GM12878 (cell line): Measurements from ENCODE around the gene ZNF101. TPM values are rescaled to one million over a fixed set of nuclear protein-coding genes. Genes with fewer than 3 reads are reported as not detected.

Experiments
- ATAC-seq: fragments of 200-7000 bp; cut with Tn5 transposase; 3 replicates; pipeline ENCODE4 v1.9.1; 2020; ENCODE audit warnings: mild to moderate bottlenecking, moderate library complexity
- BruUV-seq: library from RNA; stranded (reverse); fragments of 400-500 nt; replicated peaks from 2 replicates; lab custom pipeline; 2021; lab: Mats Ljungman, UMichigan
- CTCF ChIA-PET: fragments of 300-600 bp; sonication (Branson Sonifier 250); formaldehyde crosslinking; extraction: SDS; loops from one replicate; lab custom pipeline; 2021; ENCODE audit warnings: inconsistent platforms; lab: Yijun Ruan, JAX
- POLR2A ChIA-PET: fragments of 350-600 bp; formaldehyde crosslinking; extraction: SDS; loops from one replicate; lab custom pipeline; 2021; ENCODE audit warnings: inconsistent platforms; lab: Charles Lee
- RAD21 ChIA-PET: fragments of 300-600 bp; sonication (Branson Sonifier 250); formaldehyde crosslinking; loops from one replicate; lab custom pipeline; 2023; ENCODE audit warnings: antibody characterized with exemption; ENCODE audit not compliant: unreplicated experiment; lab: Charles Lee
- SMC1A ChIA-PET: fragments of 300-600 bp; sonication (Branson Sonifier 250); formaldehyde crosslinking; loops from one replicate; lab custom pipeline; 2023; ENCODE audit not compliant: unreplicated experiment, uncharacterized antibody; lab: Charles Lee
- DNase-seq: peaks from one replicate; pipeline ENCODE4 v3.0.0-alpha.2; 2011; ENCODE audit warnings: low read depth, low spot score
- FAIRE-seq: peaks from 3 replicates; lab custom pipeline; 2011; peaks lifted over from hg19 to GRCh38; lab: Jason Lieb, UNC
- H2AFZ ChIP-seq: 2 replicates; pipeline ENCODE4 v1.6.0; 2011; ENCODE audit warnings: low read depth, low read length, control low read depth; ENCODE audit not compliant: control insufficient read depth
- H3K27ac ChIP-seq: 2 replicates; pipeline ENCODE4 v1.5.1; 2011; ENCODE audit warnings: control low read depth; ENCODE audit not compliant: control insufficient read depth, insufficient read depth
- H3K27me3 ChIP-seq, 2 experiments: replicated peaks in 1 of 2; 2 replicates each; pipeline versions ENCODE4 v1.6.0 to v1.6.1; 2011; ENCODE audit warnings: low read length in 1 of 2; ENCODE audit not compliant: control insufficient read depth in 2 of 2, insufficient read depth in 2 of 2
- H3K36me3 ChIP-seq, 2 experiments: 2 replicates each; pipeline ENCODE4 v1.5.1; 2011; ENCODE audit warnings: low read length in 1 of 2; ENCODE audit not compliant: control insufficient read depth in 2 of 2, insufficient read depth in 2 of 2
- H3K4me1 ChIP-seq: 2 replicates; pipeline ENCODE4 v1.6.1; 2011; ENCODE audit warnings: mild to moderate bottlenecking, low read length, moderate library complexity, mixed read lengths; ENCODE audit not compliant: control insufficient read depth, insufficient read depth
- H3K4me2 ChIP-seq: 2 replicates; pipeline ENCODE4 v1.6.0; 2011; ENCODE audit warnings: control low read depth; ENCODE audit not compliant: control insufficient read depth, insufficient read depth
- H3K4me3 ChIP-seq: fragments of 200-600 bp; sonication (generic); 2 replicates; pipeline ENCODE4 v1.5.1; 2016
- H3K79me2 ChIP-seq: 2 replicates; pipeline ENCODE4 v1.6.0; 2011; ENCODE audit warnings: low read length; ENCODE audit not compliant: control insufficient read depth, insufficient read depth
- H3K9ac ChIP-seq: 2 replicates; pipeline ENCODE4 v1.8.0; 2011; ENCODE audit warnings: low read length, control low read depth, mixed read lengths; ENCODE audit not compliant: control insufficient read depth, insufficient read depth
- H3K9me3 ChIP-seq: replicated peaks from 3 replicates; pipeline ENCODE4 v1.5.1; 2011; ENCODE audit warnings: mild to moderate bottlenecking, low read length; ENCODE audit not compliant: control insufficient read depth, insufficient read depth
- H4K20me1 ChIP-seq: 2 replicates; pipeline ENCODE4 v1.6.0; 2011; ENCODE audit not compliant: control insufficient read depth, insufficient read depth
- ATF7 ChIP-seq: fragments of 450-650 bp; IDR thresholded peaks from 2 replicates; pipeline ENCODE4 v1.6.1; 2016; ENCODE audit warnings: low read depth, mild to moderate bottlenecking
- EGR1 ChIP-seq, 2 experiments: IDR thresholded peaks; 1 replicate in 1 of 2; 2 replicates in 1 of 2; pipeline ENCODE4 v1.6.1; 2011 to 2012; ENCODE audit warnings: low read depth in 2 of 2, low read length in 2 of 2, borderline replicate concordance in 1 of 2, mild to moderate bottlenecking in 1 of 2, moderate library complexity in 1 of 2
- EZH2 ChIP-seq: IDR thresholded peaks from 2 replicates; pipeline ENCODE4 v1.6.1; 2012; ENCODE audit warnings: low read depth, mild to moderate bottlenecking, control low read depth, inconsistent platforms, low read length, borderline replicate concordance; ENCODE audit not compliant: control insufficient read depth
- FOXM1 ChIP-seq: IDR thresholded peaks from 2 replicates; pipeline ENCODE4 v1.6.1; 2012; ENCODE audit warnings: low read depth, mild to moderate bottlenecking, inconsistent platforms, low read length, moderate library complexity
- HDGF ChIP-seq: fragments of 450-650 bp; IDR thresholded peaks from 2 replicates; pipeline ENCODE4 v1.6.1; 2016; ENCODE audit warnings: antibody characterized with exemption
- MTA3 ChIP-seq: IDR thresholded peaks from 2 replicates; pipeline ENCODE4 v1.6.1; 2012; ENCODE audit warnings: low read length, inconsistent platforms, borderline replicate concordance
- NBN ChIP-seq: fragments of 450-650 bp; IDR thresholded peaks from 2 replicates; pipeline ENCODE4 v1.6.1; 2016
- POLR2A ChIP-seq: IDR thresholded peaks from 2 replicates; pipeline ENCODE4 v1.6.1; 2011; ENCODE audit warnings: low read depth, mild to moderate bottlenecking, low read length
- POU2F2 ChIP-seq: IDR thresholded peaks from 3 replicates; pipeline ENCODE4 v1.6.1; 2011; ENCODE audit warnings: low read depth, mild to moderate bottlenecking, low read length, borderline replicate concordance
- RAD21 ChIP-seq: IDR thresholded peaks from 2 replicates; pipeline ENCODE4 v1.6.1; 2011; ENCODE audit warnings: mild to moderate bottlenecking, low read depth, low read length, moderate library complexity; ENCODE audit not compliant: insufficient read depth
- RUNX3 ChIP-seq: IDR thresholded peaks from 2 replicates; pipeline ENCODE4 v1.6.1; 2012; ENCODE audit warnings: low read length, inconsistent platforms
- TAF1 ChIP-seq: IDR thresholded peaks from 2 replicates; pipeline ENCODE4 v1.6.1; 2011; ENCODE audit warnings: mild to moderate bottlenecking, low read depth, low read length, borderline replicate concordance
- TCF7 ChIP-seq: IDR thresholded peaks from 2 replicates; pipeline ENCODE4 v1.6.1; 2014; ENCODE audit warnings: antibody characterized with exemption, borderline replicate concordance
- ZNF687 ChIP-seq: fragments of 450-650 bp; IDR thresholded peaks from 2 replicates; pipeline ENCODE4 v1.6.1; 2017; ENCODE audit warnings: mild to moderate bottlenecking, moderate library complexity
- WGBS: methylation state at CpG from one replicate; pipeline ENCODE4 v1.1.6; 2016; ENCODE audit warnings: low lambda C conversion rate; ENCODE audit not compliant: insufficient replicate concordance, insufficient coverage; ENCODE audit errors: missing lambda C conversion rate; 5-methylcytosine and 5-hydroxymethylcytosine counted together
- in situ Hi-C: fragments of 300-500 bp; cut with MboI; formaldehyde crosslinking; loops from 9 replicates; pipeline ENCODE4 v1.14.3; 2018; ENCODE audit warnings: mixed read lengths
- intact Hi-C: fragments of 100-400 bp; cut with micrococcal nuclease; formaldehyde crosslinking; loops from one replicate; pipeline ENCODE4 v1.14.2; 2022; ENCODE audit not compliant: unreplicated experiment
- polyA plus RNA-seq, 11 experiments: library from polyadenylated mRNA; depleted of rRNA in 4 of 11; unstranded in 6 of 11; stranded (reverse) in 5 of 11; fragments of >200 nt; fragmentation: Nextera tagmentation in 4 of 11; fragmentation: Illumina TruSeq in 1 of 11; extraction: Ambion mirVana in 4 of 11; extraction: Trizol in 1 of 11; gene quantifications; 1 replicate in 1 of 11; 2 replicates in 10 of 11; pipeline versions ENCODE4 v1.2.1 to v1.2.3, GENCODE V29; 2011 to 2016; ENCODE audit warnings: inconsistent platforms in 2 of 11, missing spikeins in 2 of 11, low read depth in 1 of 11
- total RNA-seq, 4 experiments: library from RNA; depleted of rRNA in 3 of 4; stranded (reverse); fragments of >200 nt in 3 of 4; fragmentation: Illumina TruSeq in 1 of 4; extraction: Trizol in 1 of 4; gene quantifications; 2 replicates each; pipeline versions ENCODE4 v1.2.1 to v1.2.3, GENCODE V29; 2013 to 2021
- TF ChIP-seq, protein P1 (sequence below), 3 experiments: IDR thresholded peaks in 2 of 3; conservative IDR thresholded peaks in 1 of 3; 2 replicates each; pipeline ENCODE4 v1.5.1; 2011; ENCODE audit warnings: low read depth in 3 of 3, low read length in 3 of 3, mild to moderate bottlenecking in 3 of 3, control low read depth in 2 of 3, moderate library complexity in 2 of 3, inconsistent platforms in 1 of 3, mixed read lengths in 1 of 3; ENCODE audit not compliant: control insufficient read depth in 2 of 3, insufficient read depth in 1 of 3; ENCODE audit errors: extremely low read depth in 1 of 3
- TF ChIP-seq, protein P2 (sequence below): IDR thresholded peaks from 2 replicates; pipeline ENCODE4 v1.6.1; 2012; ENCODE audit warnings: low read depth, low read length, improper control_type of control experiment

The ZNF101 gene
- total and polyA plus RNA-seq, 10 of the 15 experiments (the other 5 are each of a cell fraction or from before 2014, with no cell fraction given), result 15.2 to 40.5 (median 19.8) TPM

- ChIA-PET POLR2A (no interaction called here), RAD21 (no interaction called here), CTCF (no interaction called here), SMC1A (interaction anchor here (0.9 kb wide), 1 partner anchor 19 kb away, joined by 3 read pairs; no protein-coding TSS in a partner anchor)
- peak; percentile 67 for ATAC-seq
- Histone ChIP-seq H3K79me2 (peaks cover 19% of the 10 kb centered on the region), H3K4me1 (peaks cover 4% of the 10 kb centered on the region), H3K4me2 (peak overlapping the region; percentile 95), H3K4me3 (peak overlapping the region; percentile 96), H4K20me1 (no peaks in the 10 kb centered on the region; the same call in 1 of the 2 replicates), H3K9me3 (no peaks in the 10 kb centered on the region), H3K27ac (peak overlapping the region; percentile 99), H3K36me3 (peaks cover 16 to 37% of the 10 kb centered on the region in 2 experiments; a peak in 3 of 4 replicates), H3K9ac (peak overlapping the region; percentile 100), H3K27me3 (no peaks in the 10 kb centered on the region), H2AFZ (peak overlapping the region; percentile 62; the same call in 1 of the 2 replicates)
- 1% methylated on average over 16 of the region's 16 CpGs for WGBS
- FAIRE-seq, result peak; percentile 89
- BruUV-seq, result TSS peak; percentile 88
- in situ Hi-C loops, result loop anchor here (5.0 kb wide), 1 partner anchor 115 kb away; the partner anchor contains the start of gene YJEFN3
- no peak for DNase-seq
- intact Hi-C loops, result loop anchor here (1.0 to 5.0 kb wide), 3 partner anchors 85 to 275 kb away; no protein-coding TSS in a partner anchor
- TF ChIP-seq MTA3 (no peak), FOXM1 (no peak), EGR1 (IDR thresholded peaks at IDR 0.05; ENCODE audit: borderline replicate concordance in 1 of 2, low read depth in 2 of 2, low read length in 2 of 2) (peak in 1 of 2 experiments; percentile 85; a peak in 2 of 3 replicates), RUNX3 (peak; percentile 64), HDGF (no peak), EZH2 (no peak), POU2F2 (peak; percentile 12; the same call in 1 of the 3 replicates), RAD21 (0 out of 2 replicates have a peak, but pooled peaks have one; percentile 25), ATF7 (0 out of 2 replicates have a peak, but pooled peaks have one; percentile 20), TCF7 (no peak), TAF1 (peak; percentile 49; the same call in 1 of the 2 replicates), ZNF687 (peak; percentile 54), POLR2A (peak; percentile 3; the same call in 1 of the 2 replicates), NBN (peak; percentile 55; the same call in 1 of the 2 replicates)
- TF ChIP-seq, protein P1, sequence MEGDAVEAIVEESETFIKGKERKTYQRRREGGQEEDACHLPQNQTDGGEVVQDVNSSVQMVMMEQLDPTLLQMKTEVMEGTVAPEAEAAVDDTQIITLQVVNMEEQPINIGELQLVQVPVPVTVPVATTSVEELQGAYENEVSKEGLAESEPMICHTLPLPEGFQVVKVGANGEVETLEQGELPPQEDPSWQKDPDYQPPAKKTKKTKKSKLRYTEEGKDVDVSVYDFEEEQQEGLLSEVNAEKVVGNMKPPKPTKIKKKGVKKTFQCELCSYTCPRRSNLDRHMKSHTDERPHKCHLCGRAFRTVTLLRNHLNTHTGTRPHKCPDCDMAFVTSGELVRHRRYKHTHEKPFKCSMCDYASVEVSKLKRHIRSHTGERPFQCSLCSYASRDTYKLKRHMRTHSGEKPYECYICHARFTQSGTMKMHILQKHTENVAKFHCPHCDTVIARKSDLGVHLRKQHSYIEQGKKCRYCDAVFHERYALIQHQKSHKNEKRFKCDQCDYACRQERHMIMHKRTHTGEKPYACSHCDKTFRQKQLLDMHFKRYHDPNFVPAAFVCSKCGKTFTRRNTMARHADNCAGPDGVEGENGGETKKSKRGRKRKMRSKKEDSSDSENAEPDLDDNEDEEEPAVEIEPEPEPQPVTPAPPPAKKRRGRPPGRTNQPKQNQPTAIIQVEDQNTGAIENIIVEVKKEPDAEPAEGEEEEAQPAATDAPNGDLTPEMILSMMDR (IDR thresholded peaks at IDR 0.05 in 2 of 3, conservative IDR thresholded peaks at IDR 0.05 in 1 of 3; ENCODE audit: control insufficient read depth in 2 of 3, extremely low read depth in 1 of 3, insufficient read depth in 1 of 3, low read depth in 3 of 3, low read length in 3 of 3), result peak in 2 of 3 experiments; percentile 4 to 18; a peak in 2 of 6 replicates
- TF ChIP-seq, protein P2, sequence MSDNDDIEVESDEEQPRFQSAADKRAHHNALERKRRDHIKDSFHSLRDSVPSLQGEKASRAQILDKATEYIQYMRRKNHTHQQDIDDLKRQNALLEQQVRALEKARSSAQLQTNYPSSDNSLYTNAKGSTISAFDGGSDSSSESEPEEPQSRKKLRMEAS, result 0 out of 2 replicates have a peak, but pooled peaks have one; percentile 21
Measured at GRCh38 chr19:19642506-19643157, 26.0 kb upstream of the ZNF101 start.
